ENCODE results near the gene RPS21.

The RPS21 gene

GRCh38 chr20:62410746-62411478 is 24.0 kb downstream of the RPS21 start:
- no peaks in the 10 kb centered on the region for H3K27me3 ChIP-seq (ENCODE audit: control insufficient read depth, insufficient read depth, low read length)
- peaks cover 16% of the 10 kb centered on the region for H3K4me1 ChIP-seq
- no peak overlapping the region for H2AFZ ChIP-seq
- TF ChIP-seq CTCF (IDR thresholded peaks at IDR 0.05) = no peak
- no peak overlapping the region for H3K4me3 ChIP-seq (ENCODE audit: low read depth, low read length)
- H3K9ac ChIP-seq = no peak overlapping the region
- H3K36me3 ChIP-seq (ENCODE audit: control insufficient read depth, insufficient read depth, low read length) = no peaks in the 10 kb centered on the region
- H3K27ac ChIP-seq = no peak overlapping the region
- H3K79me2 ChIP-seq = no peaks in the 10 kb centered on the region
- H3K4me2 ChIP-seq (ENCODE audit: low read length) = no peak overlapping the region
- no peaks in the 10 kb centered on the region for H3K9me3 ChIP-seq (ENCODE audit: control insufficient read depth, low read length)

GRCh38 chr20:62411479-62412193 is 24.7 kb downstream of the RPS21 start:
- H3K27me3 ChIP-seq (ENCODE audit: control insufficient read depth, insufficient read depth, low read length) = no peaks in the 10 kb centered on the region
- no peak overlapping the region for H3K9ac ChIP-seq
- peaks cover 12% of the 10 kb centered on the region for H3K4me1 ChIP-seq
- H3K4me2 ChIP-seq (ENCODE audit: low read length) = no peak overlapping the region
- H3K9me3 ChIP-seq (ENCODE audit: control insufficient read depth, low read length) = no peaks in the 10 kb centered on the region
- H3K36me3 ChIP-seq (ENCODE audit: control insufficient read depth, insufficient read depth, low read length) = no peaks in the 10 kb centered on the region
- no peak overlapping the region for H3K27ac ChIP-seq
- no peak overlapping the region for H3K4me3 ChIP-seq (ENCODE audit: low read depth, low read length)
- no peak for TF ChIP-seq CTCF (IDR thresholded peaks at IDR 0.05)
- no peak overlapping the region for H2AFZ ChIP-seq
- no peaks in the 10 kb centered on the region for H3K79me2 ChIP-seq

- Histone ChIP-seq H3K27me3 (ENCODE audit: control insufficient read depth, insufficient read depth, low read length) (no peaks in the 10 kb centered on the region), H2AFZ (no peak overlapping the region), H3K4me3 (ENCODE audit: low read depth, low read length) (no peak overlapping the region), H3K79me2 (no peaks in the 10 kb centered on the region), H3K4me2 (ENCODE audit: low read length) (no peak overlapping the region), H3K9me3 (ENCODE audit: control insufficient read depth, low read length) (no peaks in the 10 kb centered on the region), H3K27ac (no peak overlapping the region), H3K4me1 (peaks cover 11% of the 10 kb centered on the region), H3K36me3 (ENCODE audit: control insufficient read depth, insufficient read depth, low read length) (no peaks in the 10 kb centered on the region), H3K9ac (no peak overlapping the region)
- no peak for TF ChIP-seq CTCF (IDR thresholded peaks at IDR 0.05)
Measured at GRCh38 chr20:62412194-62413024, 25.5 kb downstream of the RPS21 start.

- Histone ChIP-seq H3K27me3 (ENCODE audit: control insufficient read depth, insufficient read depth, low read length) (no peaks in the 10 kb centered on the region), H3K9ac (no peak overlapping the region), H3K27ac (no peak overlapping the region), H2AFZ (no peak overlapping the region), H3K36me3 (ENCODE audit: control insufficient read depth, insufficient read depth, low read length) (no peaks in the 10 kb centered on the region), H3K79me2 (no peaks in the 10 kb centered on the region), H3K4me2 (ENCODE audit: low read length) (no peak overlapping the region), H3K9me3 (ENCODE audit: control insufficient read depth, low read length) (no peaks in the 10 kb centered on the region), H3K4me3 (ENCODE audit: low read depth, low read length) (no peak overlapping the region), H3K4me1 (peaks cover 8% of the 10 kb centered on the region)
- TF ChIP-seq CTCF (IDR thresholded peaks at IDR 0.05) = no peak
Measured at GRCh38 chr20:62413025-62413570, 26.2 kb downstream of the RPS21 start.

All from parathyroid adenoma (tissue), 2 donors.